Umbilical cord (tissue), 2 donors: ENCODE results near the gene SEZ6L2. TPM values are rescaled to one million over a fixed set of nuclear protein-coding genes. Genes with fewer than 3 reads are reported as not detected.
"Not testable (repeated sequence)": the region's sequence is repeated elsewhere in the genome, so short reads cannot be mapped to it uniquely, and the experiment has no call there.

ENCODE experiments used
- DNase-seq: peaks from one replicate; pipeline ENCODE4 v3.0.0-alpha.2; 2015; ENCODE audit warnings: low spot score
- total RNA-seq: library from RNA; depleted of rRNA; stranded (reverse); fragments of >200 nt; gene quantifications from one replicate; pipeline ENCODE4 v1.2.3, GENCODE V29; 2014; ENCODE audit warnings: low replicate concordance; ENCODE audit not compliant: insufficient read depth

Gene SEZ6L2
- 12.5 TPM for total RNA-seq

- peak; percentile 95 for DNase-seq
Measured at GRCh38 chr16:29899516-29900101, at the start of gene SEZ6L2. SEZ6L2 (minus strand) TSS chr16:29899550; CDS start chr16:29899019, 531 bp downstream.

GRCh38 chr16:29947897-29948296 is 48.5 kb upstream of the SEZ6L2 start:
- DNase-seq, result no peak

- DNase-seq, result peak; percentile 98
Measured at GRCh38 chr16:29943846-29944799, 44.8 kb upstream of the SEZ6L2 start.

GRCh38 chr16:29940656-29941055 is 41.3 kb upstream of the SEZ6L2 start:
- no peak for DNase-seq

GRCh38 chr16:29931750-29932149 is 32.4 kb upstream of the SEZ6L2 start:
- not testable (repeated sequence) for DNase-seq

- DNase-seq, result no peak
Measured at GRCh38 chr16:29927070-29927905, 27.9 kb upstream of the SEZ6L2 start.

- DNase-seq, result peak; percentile 52
Measured at GRCh38 chr16:29926711-29927052, 27.3 kb upstream of the SEZ6L2 start.

GRCh38 chr16:29925781-29926710 is 26.7 kb upstream of the SEZ6L2 start, which contains the start of gene KCTD13:
KCTD13 (minus strand) TSS chr16:29926226; CDS start chr16:29926033, 193 bp downstream.
- DNase-seq, result peak; percentile 91

- DNase-seq, result peak; percentile 5
Measured at GRCh38 chr16:29925105-29925756, 25.9 kb upstream of the SEZ6L2 start.

- DNase-seq, result no peak
Measured at GRCh38 chr16:29922986-29923501, 23.7 kb upstream of the SEZ6L2 start.

- no peak for DNase-seq
Measured at GRCh38 chr16:29922326-29922725, 23.0 kb upstream of the SEZ6L2 start.

GRCh38 chr16:29921034-29921385 is 21.7 kb upstream of the SEZ6L2 start:
- no peak for DNase-seq

- DNase-seq, result no peak
Measured at GRCh38 chr16:29920288-29921033, 21.1 kb upstream of the SEZ6L2 start.

GRCh38 chr16:29916979-29917378 is 17.6 kb upstream of the SEZ6L2 start:
- DNase-seq, result no peak

GRCh38 chr16:29915590-29916247 is 16.4 kb upstream of the SEZ6L2 start:
- no peak for DNase-seq

GRCh38 chr16:29913514-29913913 is 14.2 kb upstream of the SEZ6L2 start:
- DNase-seq, result no peak

GRCh38 chr16:29912087-29912486 is 12.7 kb upstream of the SEZ6L2 start:
- no peak for DNase-seq

- no peak for DNase-seq
Measured at GRCh38 chr16:29911676-29912010, 12.3 kb upstream of the SEZ6L2 start.
